GM19238 (cell line): ENCODE measurements around the gene ZNF687.
A peak's percentile ranks its signal among the peaks of the same experiment; 100 is the strongest.

ENCODE experiments used
- DNase-seq: peaks from one replicate; pipeline ENCODE4 v3.0.0; 2011; ENCODE audit warnings: low spot score; ENCODE audit not compliant: insufficient read length

Gene ZNF687

DNA sequence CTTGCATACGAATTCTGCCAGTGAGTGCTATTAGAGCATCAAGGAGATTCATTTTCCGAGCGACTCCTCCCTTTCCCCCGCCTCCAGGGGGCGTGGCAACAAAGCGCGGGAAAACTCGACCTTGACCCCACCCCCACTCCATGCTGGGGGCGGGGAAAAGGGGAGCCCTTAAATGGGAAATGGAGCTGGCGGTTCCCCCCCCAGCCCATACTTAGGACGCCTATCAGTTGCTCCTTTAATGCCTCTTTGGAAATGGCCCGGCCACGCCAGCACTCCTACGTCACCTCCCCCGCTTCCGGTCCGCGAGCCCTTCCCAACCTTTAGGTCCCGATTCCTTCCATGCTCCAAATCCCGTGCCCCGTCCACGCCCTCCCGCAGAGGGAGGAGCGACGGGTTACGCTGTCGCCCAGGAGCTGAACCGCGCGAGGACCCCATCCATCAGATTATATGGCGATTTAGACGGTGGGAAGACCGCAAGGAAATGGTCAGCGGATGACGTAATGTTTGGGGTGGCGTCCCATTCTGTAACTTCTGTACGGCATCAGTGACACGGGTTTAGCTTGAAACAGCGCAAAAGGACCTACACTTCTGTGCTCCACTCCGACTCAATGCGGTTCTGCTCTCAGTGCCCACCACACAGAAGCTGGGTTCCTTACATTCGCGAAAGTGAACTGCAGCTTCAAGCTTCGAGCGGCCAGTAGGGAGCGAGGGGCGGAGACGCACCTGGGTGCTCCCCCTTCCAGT, 702 bp upstream of the ZNF687 start:
- DNase-seq: peak; percentile 80

DNA sequence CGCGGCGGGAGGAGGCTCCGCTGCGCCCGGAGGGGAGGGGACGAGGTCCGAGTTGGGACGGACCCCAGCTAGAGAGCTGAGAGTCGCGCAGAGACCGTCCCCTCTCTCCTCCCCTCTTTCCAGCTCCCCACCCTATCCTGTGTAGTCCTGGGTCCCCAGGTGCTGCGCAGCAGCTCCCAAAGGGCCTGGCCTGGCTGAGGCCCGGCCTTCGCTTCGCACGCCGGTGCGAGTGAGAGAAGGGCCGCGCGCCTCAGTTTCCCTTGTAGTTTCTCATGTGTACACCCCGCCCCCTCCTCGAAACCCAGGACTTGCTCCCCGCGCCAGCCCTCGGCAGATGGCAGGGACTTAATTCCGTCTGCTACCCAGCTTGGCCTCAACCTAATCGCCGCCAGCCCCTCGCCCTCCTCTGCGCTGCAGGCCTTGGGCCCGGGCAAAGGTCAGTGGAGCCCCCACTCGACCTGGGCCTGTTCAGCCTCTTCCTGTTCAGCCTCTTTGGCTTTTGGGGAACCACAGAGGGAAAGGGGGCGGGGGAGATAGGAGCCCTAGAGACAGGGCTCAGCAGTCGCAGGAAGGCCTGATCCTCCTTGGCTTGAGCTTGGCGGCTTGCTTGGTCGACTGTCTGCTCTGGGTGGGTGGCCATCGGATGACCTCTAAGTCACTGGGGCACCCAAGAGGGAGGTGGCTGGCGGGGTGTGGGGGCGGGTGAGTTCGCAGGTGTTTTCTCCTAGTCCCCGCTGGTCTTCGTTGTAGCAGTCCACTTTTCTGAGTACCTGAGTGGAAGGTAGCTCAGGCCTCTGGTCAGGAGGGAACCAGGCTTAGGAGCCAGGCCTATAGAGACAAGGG, 1.0 kb downstream of the ZNF687 start:
- DNase-seq: peak; percentile 46

DNA sequence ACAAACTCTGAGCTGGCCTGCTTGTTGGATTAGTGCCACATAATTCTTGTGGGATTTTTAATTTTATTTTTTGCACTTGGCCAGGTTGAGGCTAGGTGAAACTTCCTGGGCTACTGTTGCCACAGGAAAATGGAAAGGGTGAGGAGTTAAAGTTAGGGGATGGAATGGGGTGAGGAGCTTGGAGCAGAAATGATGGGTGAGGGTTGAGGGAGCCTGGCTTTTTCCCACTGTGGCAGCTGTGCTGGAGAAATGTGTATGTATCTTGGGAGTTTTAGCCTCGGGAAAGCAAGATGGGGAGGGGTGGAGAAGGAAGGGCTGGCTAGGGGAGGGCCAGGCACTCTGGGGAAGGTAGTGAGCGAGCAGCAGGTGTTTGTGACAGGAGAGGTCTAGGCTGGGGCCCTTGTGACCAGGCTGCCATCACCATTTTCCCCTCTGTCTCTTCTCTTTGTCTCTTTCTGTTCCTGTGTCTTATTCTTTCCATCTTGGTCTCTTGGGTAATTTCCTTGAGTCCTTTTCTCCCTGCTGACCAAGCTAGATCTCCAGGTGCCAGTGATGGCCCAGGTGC, 2.0 kb downstream of the ZNF687 start:
- DNase-seq: no peak

DNA sequence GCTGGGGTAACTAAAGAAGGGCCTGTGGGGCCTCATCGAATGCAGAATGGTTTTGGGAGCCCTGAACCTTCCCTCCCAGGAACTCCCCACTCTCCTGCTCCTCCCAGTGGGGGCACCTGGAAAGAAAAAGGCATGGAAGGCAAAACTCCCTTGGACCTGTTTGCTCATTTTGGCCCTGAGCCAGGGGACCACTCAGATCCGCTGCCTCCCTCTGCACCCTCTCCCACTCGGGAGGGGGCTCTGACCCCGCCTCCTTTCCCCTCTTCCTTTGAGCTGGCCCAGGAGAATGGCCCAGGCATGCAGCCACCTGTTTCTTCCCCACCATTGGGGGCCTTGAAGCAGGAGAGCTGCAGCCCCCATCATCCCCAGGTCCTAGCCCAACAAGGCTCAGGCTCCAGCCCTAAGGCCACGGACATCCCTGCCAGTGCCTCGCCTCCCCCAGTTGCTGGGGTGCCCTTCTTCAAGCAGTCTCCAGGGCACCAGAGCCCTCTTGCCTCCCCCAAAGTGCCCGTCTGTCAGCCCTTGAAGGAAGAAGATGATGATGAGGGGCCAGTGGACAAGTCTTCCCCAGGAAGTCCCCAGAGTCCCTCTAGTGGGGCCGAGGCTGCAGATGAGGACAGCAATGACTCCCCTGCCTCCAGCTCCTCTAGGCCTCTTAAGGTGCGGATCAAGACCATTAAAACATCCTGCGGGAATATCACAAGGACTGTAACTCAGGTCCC, 4.7 kb downstream of the ZNF687 start:
- no peak for DNase-seq

DNA sequence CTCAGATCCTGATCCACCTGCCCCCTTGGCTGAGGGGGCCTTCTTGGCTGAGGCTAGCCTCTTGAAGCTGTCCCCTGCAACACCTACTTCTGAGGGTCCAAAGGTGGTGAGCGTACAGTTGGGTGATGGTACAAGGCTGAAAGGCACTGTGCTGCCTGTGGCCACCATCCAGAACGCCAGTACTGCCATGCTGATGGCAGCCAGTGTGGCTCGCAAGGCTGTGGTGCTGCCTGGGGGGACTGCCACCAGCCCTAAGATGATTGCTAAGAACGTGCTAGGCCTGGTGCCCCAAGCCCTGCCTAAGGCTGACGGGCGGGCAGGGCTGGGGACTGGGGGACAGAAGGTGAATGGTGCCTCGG, 5.2 kb downstream of the ZNF687 start:
- no peak for DNase-seq

DNA sequence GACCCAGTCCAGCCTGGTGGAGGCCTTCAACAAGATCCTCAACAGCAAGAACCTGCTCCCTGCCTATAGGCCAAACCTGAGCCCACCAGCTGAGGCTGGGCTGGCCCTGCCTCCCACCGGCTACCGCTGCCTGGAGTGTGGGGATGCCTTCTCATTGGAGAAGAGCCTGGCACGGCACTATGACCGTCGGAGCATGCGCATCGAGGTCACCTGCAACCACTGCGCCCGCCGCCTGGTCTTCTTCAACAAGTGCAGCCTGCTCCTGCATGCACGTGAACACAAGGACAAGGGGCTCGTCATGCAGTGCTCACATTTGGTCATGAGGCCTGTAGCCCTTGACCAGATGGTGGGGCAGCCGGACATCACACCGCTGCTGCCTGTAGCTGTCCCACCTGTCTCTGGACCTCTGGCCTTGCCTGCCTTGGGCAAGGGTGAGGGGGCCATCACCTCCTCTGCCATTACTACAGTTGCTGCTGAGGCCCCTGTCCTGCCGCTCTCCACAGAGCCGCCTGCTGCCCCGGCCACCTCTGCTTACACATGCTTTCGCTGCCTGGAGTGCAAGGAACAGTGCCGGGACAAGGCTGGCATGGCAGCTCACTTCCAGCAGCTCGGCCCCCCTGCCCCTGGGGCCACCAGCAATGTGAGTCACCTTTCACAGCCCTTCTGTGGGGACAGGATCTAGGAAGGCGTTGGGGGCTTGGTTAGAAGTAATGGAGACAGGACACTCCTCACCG, 5.8 kb downstream of the ZNF687 start:
- DNase-seq: no peak

DNA sequence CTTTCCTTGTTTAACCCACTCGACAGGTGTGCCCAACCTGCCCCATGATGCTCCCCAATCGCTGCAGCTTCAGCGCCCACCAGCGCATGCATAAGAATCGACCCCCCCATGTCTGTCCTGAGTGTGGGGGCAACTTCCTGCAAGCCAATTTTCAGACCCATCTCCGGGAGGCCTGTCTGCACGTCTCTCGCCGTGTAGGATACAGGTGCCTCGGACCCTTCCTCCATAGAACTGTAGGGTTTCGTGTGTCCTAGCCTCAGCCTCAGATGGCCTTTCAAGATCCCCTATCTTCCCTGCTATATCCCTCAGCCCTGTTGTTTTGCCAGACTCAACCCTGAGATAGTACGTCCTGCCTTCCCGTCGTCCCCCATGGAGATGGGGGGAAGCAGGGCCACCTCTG, 6.4 kb downstream of the ZNF687 start:
- no peak for DNase-seq

DNA sequence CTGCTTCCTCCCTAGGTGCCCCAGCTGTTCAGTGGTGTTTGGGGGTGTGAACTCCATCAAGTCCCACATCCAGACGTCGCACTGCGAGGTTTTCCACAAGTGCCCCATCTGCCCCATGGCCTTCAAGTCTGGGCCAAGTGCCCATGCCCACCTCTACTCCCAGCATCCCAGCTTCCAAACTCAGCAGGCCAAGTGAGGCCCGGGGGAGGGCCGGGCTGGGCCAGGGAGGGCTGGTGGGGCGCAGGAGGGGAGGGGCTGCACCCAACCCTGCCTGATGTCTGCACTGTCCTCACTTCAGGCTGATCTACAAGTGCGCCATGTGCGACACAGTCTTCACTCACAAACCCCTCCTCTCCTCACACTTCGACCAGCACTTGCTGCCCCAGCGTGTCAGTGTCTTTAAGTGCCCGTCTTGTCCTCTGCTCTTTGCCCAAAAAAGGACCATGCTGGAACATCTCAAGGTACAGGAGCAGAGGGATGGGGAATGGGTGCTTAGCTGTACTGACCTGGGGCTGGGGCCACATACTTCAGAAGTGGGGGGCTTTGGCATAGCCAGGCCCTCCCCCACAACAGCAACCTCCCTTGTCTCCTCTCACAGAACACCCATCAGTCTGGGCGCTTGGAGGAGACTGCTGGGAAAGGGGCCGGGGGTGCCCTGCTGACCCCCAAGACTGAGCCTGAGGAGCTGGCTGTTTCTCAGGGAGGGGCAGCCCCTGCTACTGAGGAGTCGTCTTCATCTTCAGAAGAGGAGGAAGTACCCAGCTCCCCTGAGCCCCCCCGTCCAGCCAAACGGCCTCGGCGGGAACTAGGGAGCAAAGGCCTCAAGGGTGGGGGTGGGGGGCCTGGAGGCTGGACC, 7.2 kb downstream of the ZNF687 start:
- no peak for DNase-seq

DNA sequence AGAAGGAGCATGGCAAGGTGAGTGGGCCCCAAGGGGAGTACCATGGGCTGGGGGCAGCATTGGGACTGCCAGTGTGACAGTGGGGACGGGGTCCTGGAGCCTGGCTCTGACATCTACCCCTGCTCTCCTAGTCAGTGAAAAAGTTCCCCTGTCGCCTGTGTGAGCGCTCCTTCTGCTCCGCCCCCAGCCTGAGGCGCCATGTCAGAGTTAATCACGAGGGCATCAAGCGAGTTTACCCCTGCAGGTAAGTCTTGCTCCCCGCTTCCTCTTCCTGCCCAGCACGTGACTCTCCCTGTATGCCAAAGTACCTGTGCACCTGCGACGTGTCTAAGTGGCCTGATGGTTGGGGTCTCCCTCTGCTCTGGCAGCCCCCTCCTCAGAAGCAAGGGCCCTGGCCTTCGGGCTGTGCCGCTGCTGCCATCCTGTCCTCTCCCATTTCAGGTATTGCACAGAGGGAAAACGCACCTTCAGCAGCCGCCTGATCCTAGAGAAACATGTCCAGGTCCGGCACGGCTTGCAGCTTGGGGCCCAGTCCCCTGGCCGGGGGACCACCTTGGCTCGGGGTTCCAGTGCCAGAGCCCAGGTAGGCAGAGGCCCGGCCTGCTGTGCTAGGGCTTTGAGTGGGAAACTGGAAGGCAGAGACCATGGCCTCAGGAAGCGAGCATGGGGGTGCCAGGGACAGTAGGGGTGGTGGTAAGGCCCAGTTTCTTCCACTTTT, 8.1 kb downstream of the ZNF687 start:
- DNase-seq: no peak

DNA sequence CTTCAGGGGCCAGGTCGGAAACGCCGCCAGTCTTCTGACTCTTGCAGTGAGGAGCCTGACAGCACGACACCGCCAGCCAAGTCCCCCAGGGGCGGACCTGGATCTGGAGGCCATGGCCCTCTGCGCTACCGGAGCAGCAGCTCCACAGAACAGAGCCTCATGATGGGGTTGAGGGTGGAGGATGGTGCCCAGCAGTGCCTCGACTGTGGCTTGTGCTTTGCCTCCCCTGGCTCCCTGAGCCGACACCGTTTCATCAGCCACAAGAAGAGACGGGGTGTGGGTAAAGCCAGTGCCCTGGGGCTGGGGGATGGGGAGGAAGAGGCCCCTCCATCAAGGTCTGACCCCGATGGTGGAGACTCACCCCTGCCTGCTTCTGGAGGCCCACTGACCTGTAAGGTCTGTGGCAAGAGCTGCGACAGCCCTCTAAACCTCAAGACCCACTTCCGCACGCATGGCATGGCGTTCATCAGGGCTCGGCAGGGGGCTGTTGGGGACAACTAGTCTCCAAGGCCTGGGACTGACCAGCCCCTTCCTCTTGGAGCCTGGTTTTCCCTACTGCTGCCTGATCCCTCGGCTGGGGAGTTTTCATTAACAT, 8.7 kb downstream of the ZNF687 start:
- DNase-seq: no peak

DNA sequence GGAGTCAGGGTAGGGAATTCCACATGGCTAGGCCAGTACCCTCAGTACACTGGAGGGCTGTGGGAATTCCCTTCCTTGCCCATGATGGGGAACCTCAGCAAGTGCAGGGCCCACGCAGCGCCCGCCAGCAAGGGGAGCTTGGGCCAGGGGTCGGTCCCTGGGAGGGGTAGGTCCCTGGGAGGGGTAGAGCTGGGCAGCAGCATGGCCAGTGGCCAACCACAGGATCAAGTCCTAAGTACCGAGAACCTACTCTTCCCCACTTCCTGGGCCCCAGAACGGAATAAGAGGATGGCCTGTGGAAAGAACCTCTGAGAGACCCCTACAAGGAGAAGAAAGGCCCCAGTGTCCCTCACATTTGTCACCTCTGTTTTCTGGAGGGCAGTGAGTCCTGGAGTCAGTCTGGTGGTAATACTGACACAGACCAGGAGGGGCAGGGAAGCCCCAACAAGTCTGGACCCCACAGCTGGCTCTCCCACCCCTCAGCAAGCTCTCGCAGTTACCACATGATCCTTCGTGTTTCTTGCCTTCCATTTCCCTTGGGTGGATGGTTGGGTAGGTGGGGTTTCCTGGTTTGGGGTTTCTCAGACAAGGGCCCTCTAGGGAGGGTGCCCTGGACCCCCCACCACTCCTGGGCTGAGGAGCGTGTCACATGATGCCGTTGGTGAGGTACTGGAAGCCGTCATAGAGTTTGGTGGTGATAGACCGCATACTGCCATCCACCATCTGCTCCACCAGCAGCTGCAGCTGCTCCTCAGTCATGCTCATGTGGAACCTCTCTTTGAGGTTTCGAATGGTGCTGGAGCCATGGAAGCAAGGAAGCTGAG, 10.3 kb downstream of the ZNF687 start:
- DNase-seq: no peak

DNA sequence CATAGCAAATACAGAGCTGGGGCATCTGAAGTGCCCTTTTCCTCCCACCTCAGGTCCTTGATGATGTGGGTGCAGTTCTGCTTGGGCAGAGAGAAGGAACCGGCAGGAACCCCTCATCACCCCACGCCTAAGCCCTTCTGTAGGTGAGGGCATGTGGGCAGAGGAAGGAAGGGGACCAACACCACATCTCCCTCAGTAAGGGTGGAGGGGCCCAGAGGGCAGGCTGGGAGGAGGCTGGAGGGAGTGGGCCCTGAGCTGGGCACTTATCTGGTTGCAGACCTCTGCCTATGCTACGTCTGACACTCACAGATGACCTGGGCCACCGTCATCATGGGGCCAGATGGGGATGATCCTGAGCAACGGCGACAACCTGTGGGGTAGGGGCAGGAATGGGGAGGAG, 11.0 kb downstream of the ZNF687 start:
- no peak for DNase-seq

DNA sequence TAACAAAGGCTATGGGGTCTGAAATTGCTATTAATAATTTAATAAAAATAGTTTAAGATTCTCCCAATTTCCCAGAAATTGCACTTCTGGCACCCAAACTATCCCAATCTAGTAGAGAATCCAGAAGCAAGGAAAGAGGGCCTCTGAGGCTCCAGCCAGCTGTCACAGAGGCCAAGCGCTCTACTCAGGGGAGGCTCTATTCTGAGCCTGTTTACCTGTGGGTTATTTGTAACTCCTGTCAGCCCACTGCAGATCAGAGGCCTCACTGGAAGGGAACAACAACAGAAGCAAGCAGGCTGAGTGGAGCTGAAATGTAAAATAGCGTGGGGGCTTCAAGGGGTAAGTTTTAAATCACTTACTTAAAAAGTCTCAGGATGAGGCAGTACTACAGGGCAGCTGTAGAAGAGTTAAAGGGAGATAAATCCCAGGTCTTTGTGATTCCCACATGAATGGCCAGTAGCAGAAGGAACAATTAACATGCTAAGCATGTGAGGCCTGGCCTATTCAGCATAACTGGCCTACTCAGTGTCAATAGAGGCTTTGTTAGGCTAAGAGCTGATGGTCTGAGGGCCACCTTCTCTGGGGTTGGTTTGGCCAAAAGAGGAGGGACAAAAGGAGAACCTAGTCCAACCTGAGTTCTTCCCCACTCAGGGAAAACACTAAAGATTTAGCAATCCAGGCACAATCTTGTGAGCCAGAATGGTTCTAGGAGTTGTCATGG, 12.8 kb downstream of the ZNF687 start:
- DNase-seq: no peak

DNA sequence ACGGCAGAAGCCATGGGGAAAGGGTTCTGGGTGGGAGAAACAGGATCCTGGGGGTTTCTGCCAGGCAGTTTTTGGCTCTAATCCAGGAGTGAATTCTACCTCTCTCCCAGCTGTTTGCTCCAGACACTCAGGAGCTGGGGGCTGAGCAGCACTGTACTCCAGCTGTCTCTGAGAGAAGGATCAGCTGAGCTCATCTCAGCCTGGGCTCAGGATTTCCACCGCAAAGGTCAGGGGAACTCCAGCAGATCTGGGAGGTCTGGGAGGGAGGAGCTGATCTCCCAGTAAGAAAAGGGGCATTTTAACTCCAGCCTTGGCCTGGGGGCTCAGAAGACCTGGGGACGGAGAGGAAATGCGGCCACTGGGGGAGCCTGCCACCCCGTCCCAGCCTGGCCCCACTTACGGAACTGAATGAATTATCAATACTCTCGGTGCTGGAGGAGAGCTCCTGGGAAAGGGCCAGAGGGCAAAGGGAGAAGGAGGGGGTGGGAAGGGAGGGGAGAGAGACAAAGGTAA, 27.8 kb downstream of the ZNF687 start:
- no peak for DNase-seq

DNA sequence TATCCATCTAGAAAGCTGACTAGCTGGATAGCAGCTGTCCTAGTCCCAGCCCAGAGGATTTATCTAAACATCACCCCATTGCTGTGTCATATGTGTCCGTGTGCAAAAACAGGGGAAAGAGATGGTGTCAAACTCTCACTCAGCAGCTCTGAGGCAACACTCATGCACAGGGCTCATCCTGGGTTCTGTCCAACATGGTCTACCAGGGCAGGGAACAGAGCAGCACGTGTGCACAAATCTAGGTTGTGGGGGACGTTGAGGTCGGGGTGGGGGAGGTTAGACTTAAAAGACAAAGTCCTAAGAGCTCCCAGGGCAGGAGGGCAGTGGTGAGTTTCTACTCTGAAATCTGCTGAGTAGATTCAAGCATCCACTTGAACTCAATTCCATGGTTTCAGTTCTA, 28.9 kb downstream of the ZNF687 start:
- no peak for DNase-seq

DNA sequence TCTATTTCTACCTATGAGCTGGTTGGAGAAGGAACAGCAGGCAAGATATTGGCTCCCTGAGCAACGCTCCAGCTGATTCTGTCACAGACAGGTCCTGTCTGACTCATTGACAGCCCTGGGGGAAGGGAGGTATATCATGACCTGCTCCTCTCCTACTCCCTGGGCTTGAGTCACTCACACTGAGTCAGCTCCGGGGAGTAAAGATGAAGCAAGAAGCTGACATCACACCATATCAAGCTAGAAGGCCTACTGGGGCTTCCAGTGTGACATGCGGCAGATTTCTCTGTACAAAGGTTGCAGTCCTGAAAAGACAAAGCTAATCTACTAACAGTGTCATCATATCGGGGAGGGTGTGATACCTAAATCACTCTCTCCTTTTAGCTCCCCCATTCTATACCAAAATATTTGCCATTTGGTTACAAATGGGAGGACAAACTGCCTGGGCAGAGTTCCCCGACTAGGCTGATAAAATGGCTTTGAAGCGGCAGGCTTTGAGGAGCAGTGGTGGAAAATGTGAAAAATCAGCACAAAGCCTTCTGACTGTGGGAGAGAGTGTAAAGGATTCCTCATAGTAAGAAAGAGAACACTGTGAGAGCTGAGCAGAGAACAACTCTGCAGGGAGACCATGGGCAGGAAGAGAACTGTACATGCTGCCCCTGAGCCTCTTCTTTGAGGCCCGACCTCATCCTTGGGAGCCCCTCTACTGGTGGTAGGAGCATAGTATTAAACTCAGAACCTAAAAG, 29.7 kb downstream of the ZNF687 start:
- no peak for DNase-seq

DNA sequence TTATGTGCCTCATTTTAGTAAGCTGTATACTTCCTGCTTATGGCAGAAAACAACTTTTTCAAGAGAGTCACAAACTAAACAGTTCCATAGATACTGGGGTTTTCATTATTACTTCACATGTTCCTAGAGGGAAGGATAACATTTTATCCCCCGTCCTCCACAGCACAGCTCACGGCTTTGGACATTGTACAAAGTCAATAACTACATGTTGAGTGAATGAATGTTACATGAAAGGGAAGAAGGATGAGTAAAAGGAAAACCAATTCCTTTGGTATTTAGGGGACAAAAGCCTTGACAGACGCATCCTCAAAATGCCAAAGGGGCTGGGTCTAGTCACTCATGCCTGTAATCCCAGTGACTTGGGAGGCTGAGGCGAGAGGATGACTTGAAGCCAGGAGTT, 30.3 kb downstream of the ZNF687 start:
- DNase-seq: no peak
